ENCODE data around the gene INTS6. TPM values are rescaled to one million over a fixed set of nuclear protein-coding genes. Genes with fewer than 3 reads are reported as not detected.

Gene INTS6
- total and polyA plus RNA-seq, 12 donors = 7.1 to 31.1 (median 24.1) TPM

- no peaks in the 10 kb centered on the region for H3K4me1 ChIP-seq
- H3K36me3 ChIP-seq = no peaks in the 10 kb centered on the region
- H3K9me3 ChIP-seq = no peaks in the 10 kb centered on the region
- no peak for DNase-seq
- H3K27ac ChIP-seq = no peak overlapping the region
- TF ChIP-seq CTCF (IDR thresholded peaks at IDR 0.05) = no peak
- intact Hi-C loops (cut with DNase I) = no loop called here
- no peak overlapping the region for H3K4me3 ChIP-seq
- peaks cover 0 to 4% (median 0%) of the 10 kb centered on the region in 7 donors for H3K27me3 ChIP-seq
- ATAC-seq = no peak
Measured at GRCh38 chr13:51494156-51494555, 41.3 kb upstream of the INTS6 start.

GRCh38 chr13:51488212-51488611 lies 35.4 kb upstream of the INTS6 start:
- Histone ChIP-seq H3K27ac (no peak overlapping the region), H3K36me3 (no peaks in the 10 kb centered on the region), H3K27me3 (no peaks in the 10 kb centered on the region), H3K4me1 (no peaks in the 10 kb centered on the region), H3K9me3 (peaks cover 0 to 21% (median 0%) of the 10 kb centered on the region in 11 donors), H3K4me3 (no peak overlapping the region)
- 78 to 88% methylated on average over 2 of the region's 2 CpGs for WGBS, 2 donors
- DNase-seq = no peak
- ATAC-seq = no peak
- TF ChIP-seq CTCF (IDR thresholded peaks at IDR 0.05) = no peak
- intact Hi-C loops (cut with DNase I) = no loop called here

- DNase-seq (no peak), ATAC-seq (no peak)
- H3K36me3 ChIP-seq = no peaks in the 10 kb centered on the region
- H3K27me3 ChIP-seq = no peaks in the 10 kb centered on the region
- intact Hi-C loops (cut with DNase I) = no loop called here
- TF ChIP-seq CTCF (IDR thresholded peaks at IDR 0.05) = no peak
- no peak overlapping the region for H3K4me3 ChIP-seq
- H3K9me3 ChIP-seq = peaks cover 0 to 28% (median 0%) of the 10 kb centered on the region in 11 donors
- H3K4me1 ChIP-seq = peaks cover 0 to 8% (median 0%) of the 10 kb centered on the region in 9 donors
- WGBS, 2 donors = 73 to 89% methylated on average over 1 of the region's 1 CpG
- H3K27ac ChIP-seq = no peak overlapping the region
Measured at GRCh38 chr13:51481656-51482055, 28.8 kb upstream of the INTS6 start.

GRCh38 chr13:51479199-51479523 lies 26.3 kb upstream of the INTS6 start:
- H3K4me1 ChIP-seq = peaks cover 0 to 8% (median 0%) of the 10 kb centered on the region in 9 donors
- no peaks in the 10 kb centered on the region for H3K27me3 ChIP-seq
- no peak for TF ChIP-seq CTCF (IDR thresholded peaks at IDR 0.05)
- no peak overlapping the region for H3K27ac ChIP-seq
- ATAC-seq = no peak
- no peak overlapping the region for H3K4me3 ChIP-seq
- H3K36me3 ChIP-seq = no peaks in the 10 kb centered on the region
- DNase-seq = no peak
- 52 to 58% methylated on average over 2 of the region's 2 CpGs for WGBS, 2 donors
- intact Hi-C loops (cut with DNase I) = no loop called here
- H3K9me3 ChIP-seq = peaks cover 0 to 14% (median 0%) of the 10 kb centered on the region in 11 donors

Measured in heart right ventricle (tissue), 16 donors.